ENCODE results near the gene GPI. TPM values are rescaled to one million over a fixed set of nuclear protein-coding genes. Genes with fewer than 3 reads are reported as not detected.

Gene GPI
- total and polyA plus RNA-seq, 2 donors (not counting 3 experiments of a cell fraction or from before 2014, with no cell fraction given): 131 to 273 TPM

DNA sequence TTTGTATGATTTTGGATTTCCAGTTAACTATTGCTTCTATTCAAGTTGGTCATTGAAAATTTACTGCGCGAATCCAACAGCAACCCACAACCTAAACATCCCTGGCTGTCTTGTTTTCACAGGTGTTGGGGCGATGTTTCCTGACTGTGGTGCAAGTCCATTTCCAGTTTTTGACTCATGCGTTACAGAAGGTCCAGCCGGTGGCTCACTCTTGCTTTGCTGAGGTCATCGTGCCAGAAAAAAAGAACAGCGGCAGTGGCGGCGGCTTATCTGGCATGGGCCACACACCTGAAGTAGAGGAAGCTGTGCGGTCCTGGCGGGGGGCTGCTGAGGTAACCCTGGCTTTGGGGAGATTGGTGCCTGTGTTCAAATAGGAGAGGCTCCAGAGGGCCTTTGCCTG lies 45.2 kb upstream of the GPI start:
- Histone ChIP-seq H4K20me1 (replicated peaks; ENCODE audit: control insufficient read depth, extremely low read depth, insufficient read depth, low read length) (no peaks in the 10 kb centered on the region), H3K9ac (replicated peaks; ENCODE audit: extremely low read depth, insufficient read depth, low read length) (peak overlapping the region; percentile 74), H3K27ac (ENCODE audit: insufficient read depth, low read depth, low read length) (peak overlapping the region; percentile 98), H3K4me3 (replicated peaks in 1 of 3; ENCODE audit: insufficient read depth in 1 of 3, low read depth in 1 of 3, low read length in 3 of 3) (no peak overlapping the region), H3K4me1 (ENCODE audit: control insufficient read depth, extremely low read depth, insufficient read depth, low read length) (peaks cover 49% of the 10 kb centered on the region), H2AFZ (ENCODE audit: low read depth, low read length) (no peak overlapping the region), H3K79me2 (ENCODE audit: control insufficient read depth, insufficient read depth, low read length) (peaks cover 27% of the 10 kb centered on the region), H3K9me1 (replicated peaks; ENCODE audit: control insufficient read depth, extremely low read depth, insufficient read depth, low read length) (no peaks in the 10 kb centered on the region), H3K27me3 (ENCODE audit: control insufficient read depth in 2 of 2, insufficient read depth in 2 of 2, low read length in 2 of 2) (no peaks in the 10 kb centered on the region), H3K4me2 (ENCODE audit: insufficient read depth, low read length) (peak overlapping the region; percentile 72), H3K36me3 (ENCODE audit: control insufficient read depth in 2 of 2, extremely low read depth in 1 of 2, insufficient read depth in 2 of 2, low read length in 2 of 2) (peaks cover 2 to 11% of the 10 kb centered on the region in 2 experiments), H3K9me3 (replicated peaks; ENCODE audit: control insufficient read depth, insufficient read depth, low read length) (no peaks in the 10 kb centered on the region)
- intact Hi-C loops (cut with micrococcal nuclease): loop anchor here (1.0 kb wide), 2 partner anchors 13 to 49 kb away; no protein-coding TSS in a partner anchor
- peak; percentile 94 for DNase-seq (ENCODE audit: low read depth, low spot score)
- CTCF ChIA-PET: interaction anchor here (1.0 to 1.3 kb wide), 4 partner anchors 8 to 87 kb away, joined by 3 to 7 read pairs (median 4); no protein-coding TSS in a partner anchor
- dilution Hi-C loops (cut with MboI; ENCODE audit: extremely low pct_ligation_motif_present, low sequenced_read_pairs): loop anchor here (10.0 kb wide), 1 partner anchor 55 kb away; no protein-coding TSS in a partner anchor
- POLR2A ChIA-PET: interaction anchor here (1.3 kb wide), 1 partner anchor 12 kb away, joined by 3 read pairs; no protein-coding TSS in a partner anchor
- peak; percentile 96 for FAIRE-seq
- BruUV-seq (replicated peaks): no TSS peak
- peak; percentile 84 for TF ChIP-seq JUN (IDR thresholded peaks at IDR 0.05; ENCODE audit: borderline replicate concordance, insufficient read depth, insufficient read length, low read depth)
- peak; percentile 82 for TF ChIP-seq GATA2 (IDR thresholded peaks at IDR 0.05; ENCODE audit: insufficient read depth, insufficient read length, low read depth, low read length)
- no peak for TF ChIP-seq CTCF (IDR thresholded peaks at IDR 0.05; ENCODE audit: extremely low read depth in 1 of 2, insufficient read depth in 1 of 2, low read depth in 1 of 2, low read length in 2 of 2)
- peak; percentile 75 for TF ChIP-seq POLR2AphosphoS5 (IDR thresholded peaks at IDR 0.05; ENCODE audit: insufficient read depth, low read depth, low read length)
- peak; percentile 84 for TF ChIP-seq FOS (IDR thresholded peaks at IDR 0.05; ENCODE audit: borderline replicate concordance, insufficient read depth, low read length)
